ENCODE data around the gene RSPO1.
"Not testable (repeated sequence)": the region's sequence is repeated elsewhere in the genome, so short reads cannot be mapped to it uniquely, and the experiment has no call there.

The RSPO1 gene

DNA sequence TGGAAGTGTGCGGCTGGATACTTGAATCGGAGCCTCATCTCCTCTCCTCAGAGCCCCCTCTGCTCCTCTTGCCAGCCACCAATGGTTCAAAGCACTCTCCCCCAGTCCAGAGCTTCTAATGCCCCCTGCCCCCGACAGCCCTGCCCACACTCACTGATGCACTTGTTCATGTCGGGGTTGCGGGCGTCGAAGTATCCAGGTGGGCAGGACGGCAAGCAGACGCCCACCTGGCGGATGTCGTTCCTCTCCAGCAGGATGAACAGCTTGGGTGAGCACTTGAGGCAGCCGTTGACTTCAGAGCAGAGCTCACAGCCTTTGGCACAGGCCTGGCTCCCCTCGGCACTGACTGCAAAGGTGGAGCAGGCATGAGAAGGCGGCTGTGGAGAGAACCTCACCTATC, 18.4 kb downstream of the RSPO1 start:
- DNase-seq, result no peak

DNA sequence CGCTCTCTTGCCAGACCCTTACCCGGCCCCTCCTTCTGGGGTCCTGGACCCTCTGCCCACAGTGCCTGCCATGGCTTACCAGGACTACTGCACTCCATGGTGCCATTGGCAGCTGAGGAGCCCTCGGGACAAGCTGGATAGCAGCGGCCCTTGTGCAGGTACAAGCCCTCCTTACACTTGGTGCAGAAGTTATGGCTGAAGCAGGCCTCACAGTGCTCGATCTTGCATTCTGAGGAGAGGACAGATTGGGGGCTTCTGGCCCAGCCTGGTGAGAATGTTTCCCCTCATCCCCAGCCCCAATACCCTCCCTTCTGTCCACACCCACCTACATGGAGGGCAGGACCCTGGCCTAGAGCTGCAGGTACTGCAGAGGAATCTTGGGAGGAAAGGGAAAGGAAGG, 20.6 kb downstream of the RSPO1 start:
- no peak for DNase-seq

DNA sequence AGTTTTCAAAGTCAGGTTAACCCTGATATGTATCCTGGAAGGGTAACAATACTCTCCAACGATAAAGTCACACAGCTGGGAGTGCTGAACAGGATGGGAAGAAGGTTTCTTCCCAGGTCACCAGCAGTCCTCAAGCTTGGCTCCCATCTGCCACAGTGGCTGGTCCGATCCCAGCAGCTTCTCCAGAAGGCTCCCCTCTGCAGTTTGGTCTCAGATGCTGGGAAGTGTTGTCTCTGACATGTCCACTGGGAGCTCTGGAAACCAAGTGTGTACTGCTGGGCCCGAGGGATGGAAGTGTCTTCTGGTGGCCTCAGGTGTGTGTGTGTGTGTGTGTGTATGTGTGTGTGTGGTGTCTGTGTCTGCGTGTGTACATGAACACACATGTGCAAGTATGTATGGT, 22.5 kb downstream of the RSPO1 start:
- DNase-seq, result no peak

DNA sequence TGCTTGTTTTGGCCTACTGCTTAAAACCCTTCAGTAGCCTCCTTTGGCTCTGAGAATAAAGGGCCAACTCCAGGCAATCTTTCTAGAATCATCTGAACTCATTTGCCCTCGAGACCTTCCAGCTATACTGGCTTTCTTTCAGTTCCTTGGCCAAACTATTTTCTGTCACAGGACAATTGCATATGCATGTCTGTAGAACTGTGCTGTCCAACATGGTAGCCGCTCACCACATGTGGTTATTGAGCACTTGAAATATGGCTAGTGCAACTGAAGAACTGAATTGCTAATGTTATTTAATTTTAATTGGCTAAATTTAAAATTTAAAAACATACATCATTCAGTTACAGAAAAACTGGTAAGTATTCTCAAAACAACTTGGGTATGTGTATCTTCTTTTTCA, 24.7 kb downstream of the RSPO1 start:
- no peak for DNase-seq

DNA sequence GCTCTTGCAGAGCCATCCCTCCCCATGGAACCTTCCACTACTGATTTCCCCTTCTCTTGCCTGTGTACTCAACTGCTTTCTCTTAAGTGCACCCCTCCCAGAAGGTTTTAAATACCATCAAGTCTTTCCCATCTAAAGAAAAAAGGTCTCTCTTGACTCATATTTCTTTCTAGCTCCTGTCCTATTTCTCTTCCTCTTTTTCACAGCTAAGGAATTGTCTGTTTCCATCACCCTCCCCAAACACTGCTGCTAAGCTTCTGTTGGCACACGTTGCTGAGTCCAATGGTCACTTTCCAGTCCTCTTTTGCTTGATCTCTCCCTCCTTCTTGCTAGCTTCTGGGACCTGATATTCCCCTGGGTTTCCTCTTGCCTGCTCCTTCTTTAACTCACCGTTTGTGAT, 25.7 kb downstream of the RSPO1 start:
- DNase-seq, result no peak

DNA sequence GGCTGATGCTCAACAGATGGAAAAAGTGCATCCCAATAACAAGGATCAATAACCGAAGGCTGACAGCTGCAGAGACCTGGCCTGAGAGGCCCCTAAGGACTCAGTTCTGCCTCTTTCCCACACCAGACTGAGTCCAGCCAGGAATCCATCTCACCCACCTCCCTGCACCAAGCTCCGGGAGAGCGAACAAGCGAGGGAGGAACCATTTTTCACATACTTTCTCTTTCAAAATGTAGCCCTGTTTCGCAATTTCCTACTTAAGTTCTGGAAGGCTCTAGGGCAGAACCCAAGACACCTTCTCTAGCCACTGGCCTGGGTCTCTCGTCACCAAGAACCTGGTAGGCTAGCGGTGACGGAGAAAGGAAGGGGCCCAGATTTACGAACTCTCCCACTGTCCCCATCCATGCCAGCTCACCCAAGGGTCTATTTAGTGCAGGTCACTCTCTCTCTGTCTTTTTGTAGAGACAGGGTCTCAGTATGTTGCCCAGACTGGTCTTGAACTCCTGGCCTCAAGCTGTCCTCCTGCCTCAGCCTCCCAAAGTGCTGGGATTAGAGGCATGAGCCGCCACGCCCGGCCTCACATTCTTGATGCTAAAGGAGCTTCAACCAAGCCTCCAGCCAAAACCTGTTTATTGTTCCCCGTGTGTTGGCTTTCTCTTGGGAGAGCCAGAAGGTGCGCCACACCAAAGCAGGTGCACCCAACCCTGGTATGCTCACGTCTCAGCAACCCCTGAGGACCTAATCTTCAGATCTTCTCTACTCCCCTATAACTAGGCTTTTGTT, 28.0 kb downstream of the RSPO1 start:
- DNase-seq, result peak; percentile 18

DNA sequence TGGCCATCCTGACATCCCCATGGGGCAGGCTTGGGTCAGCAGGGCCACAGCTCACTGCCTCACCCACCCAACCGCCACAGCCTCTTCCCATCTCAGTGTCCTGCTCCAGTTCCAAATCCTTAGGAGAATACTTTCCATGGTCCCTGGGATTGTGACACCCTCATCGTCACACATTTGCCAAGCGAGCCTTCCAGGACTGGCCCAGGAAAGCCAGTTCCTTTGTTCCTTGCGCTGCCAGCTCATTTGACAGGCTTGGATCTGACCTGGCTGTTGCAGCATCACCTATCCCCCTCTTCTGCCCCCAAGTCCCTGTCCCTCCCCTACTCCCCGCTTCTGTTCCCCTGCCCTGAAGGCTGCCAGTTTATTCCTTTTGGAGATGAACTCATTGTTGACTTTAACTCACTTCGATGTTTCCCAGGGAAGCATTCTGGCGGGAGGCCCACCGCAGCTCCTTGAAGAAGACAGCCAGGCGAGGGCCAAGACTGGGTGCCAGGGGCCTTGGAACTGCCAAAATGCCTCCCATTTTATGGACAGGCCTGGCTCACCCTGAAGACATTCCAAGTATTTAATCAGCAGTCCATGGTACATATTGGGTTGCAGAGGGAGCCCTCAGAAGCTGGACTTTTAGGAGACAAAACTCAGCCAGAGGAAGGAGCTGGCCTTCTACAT, 28.8 kb downstream of the RSPO1 start:
- no peak for DNase-seq

DNA sequence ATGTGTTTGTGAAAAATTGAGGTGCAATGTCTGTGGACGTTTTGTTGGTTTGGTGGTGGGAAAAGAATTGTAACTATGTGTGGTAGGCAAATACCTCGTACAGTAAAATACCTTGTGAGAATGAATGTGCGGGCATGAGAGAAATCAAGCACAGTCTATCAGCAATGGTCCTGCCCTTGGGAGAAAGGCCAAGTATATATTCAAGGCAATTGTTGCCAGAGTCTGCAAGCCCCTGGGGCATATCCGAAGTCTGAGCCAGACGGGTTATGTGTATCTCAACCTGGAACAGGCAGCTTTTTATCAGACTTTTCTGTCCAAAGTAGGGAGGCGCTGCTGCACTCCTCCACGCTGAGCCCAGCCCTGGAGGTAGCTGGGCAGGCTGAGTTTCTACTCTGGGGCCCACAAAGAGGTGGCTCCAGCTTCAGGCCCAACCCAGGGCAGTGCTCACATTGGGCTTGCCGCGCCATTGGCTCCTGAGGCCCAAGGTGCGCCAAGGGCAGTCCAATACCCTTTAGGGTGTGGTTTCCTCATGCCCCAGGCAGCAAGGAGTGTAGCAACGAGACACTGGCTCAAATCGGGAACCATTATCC, 29.5 kb downstream of the RSPO1 start:
- no peak for DNase-seq

DNA sequence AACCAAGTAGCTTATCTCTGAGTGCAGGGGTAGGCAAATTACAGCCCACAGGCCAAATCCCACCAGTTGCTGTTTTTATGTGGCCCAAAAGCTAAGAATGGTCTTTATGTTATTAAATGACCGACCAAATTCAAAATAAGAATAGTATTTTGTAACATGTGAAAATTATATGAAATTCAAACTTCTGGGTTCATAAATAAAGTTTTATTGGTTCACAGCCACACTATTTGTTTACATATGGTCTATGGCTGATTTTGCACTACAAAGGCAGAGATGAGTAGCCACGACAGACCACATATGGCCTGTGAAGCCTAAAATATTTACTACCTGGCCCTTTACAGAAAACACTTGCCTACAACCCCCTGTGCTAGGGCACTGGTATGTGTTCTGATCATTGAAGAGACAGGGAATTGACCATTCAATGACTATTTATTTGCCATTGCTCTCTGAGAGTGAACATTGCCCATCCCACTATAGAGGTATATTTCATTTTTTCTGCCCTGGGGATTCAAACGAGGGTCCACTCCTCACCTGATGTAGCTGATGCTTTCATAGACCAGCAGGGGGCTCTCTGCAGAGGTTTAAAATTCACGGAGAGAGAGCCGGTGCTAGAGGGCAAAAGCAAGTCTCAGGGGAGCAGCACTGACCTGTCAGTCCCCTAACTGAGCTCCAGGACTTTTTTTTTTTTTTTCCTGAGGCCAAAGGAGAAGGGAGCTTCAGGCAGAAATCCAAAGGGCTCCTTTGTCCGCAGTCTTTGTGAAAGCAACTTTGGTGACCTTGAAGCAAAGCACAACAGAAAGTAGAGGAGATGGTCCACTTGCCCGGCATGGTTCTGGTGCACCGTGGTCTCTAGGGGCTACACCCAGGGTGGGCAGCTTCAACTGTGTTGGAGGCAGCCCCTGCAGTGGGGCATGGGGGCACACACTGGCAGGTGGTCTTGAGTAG, 31.7 kb downstream of the RSPO1 start:
- peak; percentile 37 for DNase-seq

DNA sequence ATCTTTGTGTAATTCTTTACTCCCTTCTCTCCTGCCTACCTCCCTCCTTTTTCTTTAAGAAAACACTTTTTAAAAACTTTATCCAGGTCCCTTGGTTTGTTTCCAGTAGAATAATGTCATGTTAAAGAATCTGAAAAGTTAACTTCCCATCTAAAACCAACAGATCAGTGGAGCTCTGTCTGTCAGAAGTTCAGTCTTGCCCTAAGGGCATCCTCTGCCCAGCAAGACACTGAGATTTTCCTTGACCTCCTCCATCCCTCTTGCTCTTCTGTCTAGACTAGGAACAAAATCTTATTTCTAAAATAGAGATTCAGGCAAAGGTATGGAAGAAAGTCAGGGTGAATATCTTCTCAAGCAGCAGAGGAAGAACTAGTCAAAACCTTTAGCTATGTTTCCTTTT, 33.3 kb downstream of the RSPO1 start:
- no peak for DNase-seq

DNA sequence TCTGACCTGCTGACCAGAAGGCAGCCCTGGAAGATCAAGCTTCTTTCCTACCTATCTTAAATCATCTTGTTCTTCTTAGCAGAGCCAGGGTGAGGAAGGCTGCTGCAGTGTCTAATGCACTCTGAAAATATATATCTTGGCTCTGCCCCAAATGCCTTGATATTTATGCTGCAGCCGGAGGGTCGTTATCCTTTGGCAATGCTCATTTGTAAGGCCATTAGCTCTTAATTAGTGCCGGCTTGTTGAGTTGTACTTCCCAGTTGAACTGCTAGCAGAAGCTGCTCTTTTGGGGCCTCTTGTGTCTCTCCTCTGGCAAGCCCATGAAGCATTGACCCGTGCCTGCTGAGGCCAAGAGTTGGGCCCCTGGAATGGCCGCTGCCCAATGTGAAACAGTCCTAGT, 34.8 kb downstream of the RSPO1 start:
- no peak for DNase-seq

DNA sequence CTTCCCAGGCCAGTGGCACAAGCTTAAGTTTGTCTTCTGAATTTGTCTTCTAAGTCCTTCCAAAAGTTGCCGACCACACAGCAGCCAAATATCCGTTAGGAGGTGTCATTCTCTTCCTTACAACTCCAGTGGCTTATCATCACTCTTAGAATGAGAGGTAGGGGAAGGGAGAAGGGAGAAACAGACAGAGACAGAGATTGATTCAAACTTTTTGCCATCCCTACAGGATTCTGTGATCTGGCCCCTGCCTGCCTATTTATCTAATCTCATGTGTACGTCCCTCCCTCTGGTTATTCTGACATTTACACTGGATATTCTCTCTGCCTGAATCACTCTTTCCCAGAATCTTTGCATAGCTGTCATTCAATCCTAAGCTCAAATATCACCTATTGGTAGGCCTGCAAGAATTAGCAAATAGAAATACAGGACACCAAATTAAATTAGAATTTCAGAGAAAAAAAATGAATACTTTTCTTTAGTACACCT, 38.5 kb downstream of the RSPO1 start:
- DNase-seq, result no peak

DNA sequence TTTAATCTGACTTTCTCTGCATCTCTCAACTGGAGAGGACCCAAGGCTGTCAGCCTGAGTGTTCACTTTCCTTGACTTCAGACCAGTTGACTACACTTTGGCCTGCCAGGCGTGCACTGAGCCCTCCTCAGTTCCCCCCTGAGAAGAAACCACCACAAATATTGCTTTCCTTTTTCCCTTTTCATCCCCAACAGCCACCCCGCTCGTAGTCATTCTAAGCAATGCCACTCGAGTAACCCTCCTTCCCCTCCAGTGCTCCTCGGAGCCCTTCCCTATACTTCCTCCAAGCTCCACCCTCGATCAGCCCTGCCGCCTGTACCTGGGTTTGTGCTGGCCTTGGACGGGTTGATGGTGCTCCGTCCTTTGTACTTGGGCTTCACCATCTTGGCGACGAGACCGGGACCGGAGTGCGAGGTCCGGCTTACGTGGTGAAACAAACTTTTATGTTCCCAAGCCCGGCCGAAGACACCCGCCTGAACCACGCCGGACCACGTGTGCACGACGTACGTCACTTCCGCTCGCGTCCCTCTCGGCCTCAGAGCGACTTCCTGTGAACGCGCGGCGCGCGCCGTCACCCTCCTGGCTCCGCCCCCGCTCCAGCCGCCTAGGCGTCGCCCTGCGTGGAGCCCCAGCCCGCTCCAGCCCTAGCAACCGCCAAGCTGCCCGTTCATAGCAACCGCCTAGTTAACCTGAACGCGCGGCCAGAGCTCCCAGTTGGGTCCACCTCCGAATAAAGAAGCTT, 39.1 kb downstream of the RSPO1 start, which contains the start of gene GNL2:
Gene GNL2 (minus strand): TSS at position 498 of the 742 bp plus-strand sequence. CDS start 115 bp downstream, at position 383.
- peak; percentile 94 for DNase-seq

DNA sequence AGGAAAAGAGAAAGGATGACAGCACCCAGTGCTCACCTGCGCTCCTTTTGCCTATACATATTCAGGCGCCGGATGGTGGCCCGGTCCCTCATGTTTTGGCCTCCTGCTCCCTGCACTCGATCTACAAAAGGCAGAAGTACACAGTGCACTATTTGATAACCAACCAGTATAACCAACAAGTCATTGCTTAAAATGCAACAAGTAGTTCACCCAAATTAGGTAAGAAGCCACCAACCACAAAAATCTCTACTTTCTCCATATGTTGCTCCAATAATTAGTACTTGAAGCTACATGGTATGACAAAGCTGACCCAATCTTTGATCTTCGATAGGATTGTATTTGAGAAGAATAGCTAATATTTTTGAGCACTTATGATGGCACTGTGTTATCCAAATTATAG, 41.0 kb downstream of the RSPO1 start:
- no peak for DNase-seq

DNA sequence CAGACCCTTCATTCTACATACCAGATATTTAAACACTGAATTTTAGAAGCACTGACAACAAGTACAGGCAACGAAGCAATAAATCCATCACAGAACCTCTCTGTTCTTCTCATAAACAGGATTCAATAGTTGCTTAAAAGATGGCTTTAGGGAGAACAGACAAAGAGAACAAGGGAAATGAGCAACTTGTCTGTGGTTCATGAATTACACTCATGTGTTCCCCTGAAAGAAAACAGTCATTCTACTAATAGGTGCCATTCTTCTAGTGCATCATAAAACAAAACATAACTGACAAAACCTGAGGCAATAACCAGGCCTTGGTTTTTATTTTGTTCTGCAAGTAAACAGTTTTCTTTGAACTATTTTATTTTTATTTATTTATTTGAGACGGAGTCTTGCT, 45.8 kb downstream of the RSPO1 start:
- no peak for DNase-seq

DNA sequence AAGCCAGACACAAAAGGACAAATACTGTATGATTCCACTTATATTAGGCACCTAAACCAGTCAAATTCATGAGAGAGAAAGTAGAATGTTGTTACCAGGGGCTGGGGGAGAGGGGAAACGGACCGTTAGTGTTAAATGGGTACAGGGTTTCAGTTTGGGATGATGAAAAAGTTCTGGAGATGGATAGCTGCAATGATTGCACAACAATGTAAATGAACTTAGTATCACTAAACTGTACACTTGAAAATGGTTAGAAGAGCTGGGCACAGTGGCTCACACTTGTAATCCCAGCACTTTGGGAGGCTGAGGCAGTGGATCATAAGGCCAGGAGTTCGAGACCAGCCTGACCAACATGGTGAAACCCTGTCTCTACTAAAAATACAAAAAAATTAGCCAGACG, 50.1 kb downstream of the RSPO1 start:
- DNase-seq, result not testable (repeated sequence)

DNA sequence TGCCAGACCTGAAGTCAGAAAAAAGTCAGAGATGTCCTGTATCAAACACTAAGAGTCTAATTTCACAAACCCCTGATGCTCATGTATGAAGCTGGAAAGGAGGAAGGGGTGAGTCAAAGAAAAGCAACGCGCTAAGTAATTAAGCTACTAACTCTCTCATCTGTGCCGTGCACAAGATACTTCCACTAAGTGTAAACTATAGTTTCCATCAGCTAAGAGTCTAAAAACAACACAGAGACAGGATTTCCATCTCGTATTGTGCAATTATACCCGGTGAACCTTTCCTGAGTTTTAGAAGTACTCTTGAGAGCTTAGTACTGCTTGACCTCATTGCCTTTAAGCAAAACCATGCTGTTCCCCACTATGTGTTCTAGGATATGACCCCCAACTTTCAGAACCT, 59.0 kb downstream of the RSPO1 start:
- DNase-seq, result no peak

DNA sequence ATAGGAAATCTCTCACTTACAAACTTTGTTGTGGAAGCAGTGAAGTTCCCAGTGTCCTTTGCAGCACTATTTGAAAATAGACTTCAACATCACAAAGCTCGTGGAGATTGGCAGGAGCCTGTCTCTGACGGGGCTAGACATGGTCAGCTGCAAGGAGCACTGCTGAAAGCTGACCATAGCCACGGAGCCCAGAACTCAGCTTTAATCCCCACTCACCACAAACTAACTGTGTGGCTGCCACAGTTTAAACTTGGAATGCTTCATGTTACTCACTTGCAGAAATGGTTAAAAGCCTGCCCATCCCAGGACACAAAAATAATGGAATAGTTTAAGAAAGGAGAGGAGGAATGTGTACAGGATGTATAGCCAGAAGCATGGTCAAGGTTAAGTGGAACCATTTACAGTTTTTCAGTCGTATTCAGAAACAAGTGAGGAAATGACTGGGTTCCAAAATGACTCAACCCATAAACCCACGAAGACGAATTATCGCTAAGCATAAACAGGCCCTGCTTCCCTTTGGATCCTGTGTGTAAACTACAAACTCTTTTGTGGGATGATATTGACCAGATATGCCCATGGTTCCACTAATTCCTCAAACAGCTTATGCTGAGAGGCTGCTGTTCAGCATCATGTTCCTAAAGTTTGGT, 59.7 kb downstream of the RSPO1 start:
- DNase-seq, result peak; percentile 40

DNA sequence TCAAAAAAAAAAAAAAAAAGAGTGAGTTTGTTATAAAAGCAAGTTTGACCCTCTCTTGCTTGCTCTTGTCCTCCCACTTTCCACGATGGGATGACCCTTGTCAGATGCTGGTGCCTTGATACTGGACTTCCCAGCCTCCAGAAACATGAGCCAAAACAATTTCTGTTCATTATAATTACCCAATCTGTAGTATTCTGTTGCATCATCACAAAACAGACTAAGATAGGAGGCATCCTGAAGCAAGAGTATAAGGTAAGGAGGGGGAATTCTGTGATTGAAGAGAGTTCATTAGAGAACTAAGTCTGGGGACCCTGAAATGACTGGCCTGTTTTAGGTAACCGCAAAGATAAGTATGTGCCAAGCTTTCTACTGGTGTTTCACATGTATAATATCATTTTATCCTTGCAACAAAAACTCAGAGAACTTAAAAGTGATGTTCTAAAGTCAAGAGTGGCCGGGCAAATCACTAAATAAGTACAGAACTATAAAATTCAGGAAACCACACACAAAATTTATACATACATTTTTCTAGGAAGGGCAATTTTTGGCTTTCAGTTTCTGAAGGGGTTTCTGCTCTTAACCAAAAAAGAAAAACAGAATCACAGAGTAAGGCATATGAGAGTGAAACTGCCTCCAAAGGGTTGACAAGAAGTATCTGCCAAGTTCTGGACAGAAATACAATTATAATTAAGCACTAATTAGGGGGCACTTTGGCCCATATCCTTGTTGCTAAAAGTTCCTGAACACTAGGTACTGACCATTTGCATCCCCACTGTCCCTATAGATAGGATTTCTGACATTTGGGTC, 64.0 kb downstream of the RSPO1 start:
- no peak for DNase-seq

DNA sequence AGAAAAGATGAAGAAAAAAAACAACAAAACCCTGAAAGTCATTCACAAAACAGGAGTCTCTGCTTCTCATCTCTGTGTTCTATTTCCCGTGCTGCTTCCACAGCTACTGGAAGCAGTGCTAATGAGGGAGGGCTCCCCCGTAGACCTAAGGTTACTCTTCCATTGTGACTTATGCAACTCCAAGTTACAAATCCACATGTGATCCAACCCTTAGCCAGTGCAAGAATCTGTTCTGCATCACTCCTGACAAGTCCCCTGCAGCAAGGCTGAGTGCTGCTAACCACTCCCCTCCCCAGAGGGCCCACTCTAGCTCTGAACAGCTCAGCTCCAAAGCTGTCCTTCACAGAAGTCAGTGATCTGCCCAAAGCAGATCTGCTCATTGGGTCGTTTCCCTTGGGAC, 67.7 kb downstream of the RSPO1 start:
- DNase-seq, result no peak
